Endothelial cell of umbilical vein (primary cell): Measurements from ENCODE around the gene CHSY1. TPM values are rescaled to one million over a fixed set of nuclear protein-coding genes. Genes with fewer than 3 reads are reported as not detected.

Experiments used
- BruUV-seq: library from RNA; stranded (reverse); fragments of 400-500 nt; replicated peaks from 2 replicates; lab custom pipeline; 2021; lab: Mats Ljungman, UMichigan
- CTCF ChIA-PET: fragments of 300-600, 350-600 bp; sonication (Branson Sonifier 250); formaldehyde crosslinking; loops from one replicate; lab custom pipeline; 2021; ENCODE audit warnings: antibody characterized with exemption, inconsistent platforms; lab: Charles Lee
- POLR2A ChIA-PET: fragments of 300-600, 350-600 bp; sonication (Branson Sonifier 250); formaldehyde crosslinking; loops from one replicate; lab custom pipeline; 2021; ENCODE audit warnings: antibody characterized with exemption, inconsistent platforms; lab: Charles Lee
- DNase-seq: peaks from one replicate; pipeline ENCODE4 v3.0.0-alpha.2; 2011; ENCODE audit warnings: low read depth, low spot score
- FAIRE-seq: peaks from 2 replicates; lab custom pipeline; 2011; peaks lifted over from hg19 to GRCh38; lab: Jason Lieb, UNC
- H2AFZ ChIP-seq: 2 replicates; pipeline ENCODE4 v1.6.0; 2012; ENCODE audit warnings: low read depth, low read length, control low read depth, inconsistent platforms
- H3K27ac ChIP-seq: 2 replicates; pipeline ENCODE4 v1.5.1; 2011; ENCODE audit warnings: low read depth, mild to moderate bottlenecking, control low read depth, low read length, moderate library complexity; ENCODE audit not compliant: insufficient read depth
- H3K27me3 ChIP-seq, 2 experiments: 2 replicates each; pipeline versions ENCODE4 v1.6.0 to v1.6.1; 2011; ENCODE audit warnings: low read length in 2 of 2, mixed read lengths in 1 of 2; ENCODE audit not compliant: control insufficient read depth in 2 of 2, insufficient read depth in 2 of 2
- H3K36me3 ChIP-seq, 2 experiments: 2 replicates in 1 of 2; 3 replicates in 1 of 2; pipeline ENCODE4 v1.5.1; 2011; ENCODE audit warnings: low read length in 2 of 2, mild to moderate bottlenecking in 1 of 2, moderate library complexity in 1 of 2; ENCODE audit not compliant: control insufficient read depth in 2 of 2, insufficient read depth in 2 of 2; ENCODE audit errors: extremely low read depth in 1 of 2
- H3K4me1 ChIP-seq: 3 replicates; pipeline ENCODE4 v1.5.1; 2011; ENCODE audit warnings: mild to moderate bottlenecking, low read length; ENCODE audit not compliant: control insufficient read depth, insufficient read depth; ENCODE audit errors: extremely low read depth
- H3K4me2 ChIP-seq: 2 replicates; pipeline ENCODE4 v1.6.1; 2011; ENCODE audit warnings: low read length, control low read depth, mixed read lengths; ENCODE audit not compliant: insufficient read depth
- H3K4me3 ChIP-seq, 3 experiments: fragments of 200-600 bp in 1 of 3; sonication (generic), shearing (Covaris generic) in 1 of 3; replicated peaks in 1 of 3; 2 replicates each; pipeline ENCODE4 v1.5.1; 2011 to 2016; ENCODE audit warnings: control low read depth in 3 of 3, low read length in 3 of 3, mild to moderate bottlenecking in 2 of 3, inconsistent platforms in 1 of 3, low read depth in 1 of 3, moderate library complexity in 1 of 3; ENCODE audit not compliant: insufficient read depth in 1 of 3
- H3K79me2 ChIP-seq: 2 replicates; pipeline ENCODE4 v1.6.0; 2012; ENCODE audit warnings: low read length, inconsistent platforms; ENCODE audit not compliant: control insufficient read depth, insufficient read depth
- H3K9ac ChIP-seq: replicated peaks from 2 replicates; pipeline ENCODE3; 2011; ENCODE audit warnings: low read length, control low read depth; ENCODE audit not compliant: insufficient read depth; ENCODE audit errors: extremely low read depth
- H3K9me1 ChIP-seq: replicated peaks from 3 replicates; pipeline ENCODE4 v1.6.0; 2011; ENCODE audit warnings: mild to moderate bottlenecking, low read length; ENCODE audit not compliant: control insufficient read depth, insufficient read depth; ENCODE audit errors: extremely low read depth
- H3K9me3 ChIP-seq: replicated peaks from 2 replicates; pipeline ENCODE4 v1.5.1; 2012; ENCODE audit warnings: low read length, inconsistent platforms; ENCODE audit not compliant: control insufficient read depth, insufficient read depth
- H4K20me1 ChIP-seq: replicated peaks from 2 replicates; pipeline ENCODE3; 2011; ENCODE audit warnings: mild to moderate bottlenecking, low read length; ENCODE audit not compliant: control insufficient read depth, insufficient read depth; ENCODE audit errors: extremely low read depth
- EZH2 ChIP-seq: IDR thresholded peaks from 2 replicates; pipeline ENCODE4 v1.6.1; 2012; ENCODE audit warnings: borderline replicate concordance, low read depth, mild to moderate bottlenecking, moderate library complexity, low read length, inconsistent platforms; ENCODE audit not compliant: severe bottlenecking
- FOS ChIP-seq: IDR thresholded peaks from 2 replicates; pipeline ENCODE4 v1.6.1; 2011; ENCODE audit warnings: mild to moderate bottlenecking, low read length, moderate library complexity, borderline replicate concordance; ENCODE audit not compliant: insufficient read depth
- GATA2 ChIP-seq: IDR thresholded peaks from 2 replicates; pipeline ENCODE4 v1.7.0; 2011; ENCODE audit warnings: low read depth, mild to moderate bottlenecking, moderate library complexity, mixed read lengths, low read length; ENCODE audit not compliant: insufficient read length, insufficient read depth
- JUN ChIP-seq: IDR thresholded peaks from 2 replicates; pipeline ENCODE4 v1.6.1; 2011; ENCODE audit warnings: borderline replicate concordance, low read depth; ENCODE audit not compliant: insufficient read length, insufficient read depth
- MAX ChIP-seq: IDR thresholded peaks from 2 replicates; pipeline ENCODE4 v1.6.1; 2011; ENCODE audit not compliant: insufficient read depth, insufficient read length
- MYC ChIP-seq: IDR thresholded peaks from one replicate; pipeline ENCODE4 v1.6.1; 2011; ENCODE audit warnings: mild to moderate bottlenecking, low read depth, low read length
- POLR2A ChIP-seq: IDR thresholded peaks from 2 replicates; pipeline ENCODE4 v1.6.1; 2012; ENCODE audit warnings: low read depth, mild to moderate bottlenecking, control low read depth, low read length
- POLR2AphosphoS5 ChIP-seq: IDR thresholded peaks from 2 replicates; pipeline ENCODE4 v1.6.1; 2012; ENCODE audit warnings: low read depth, mild to moderate bottlenecking, control low read depth, low read length, moderate library complexity; ENCODE audit not compliant: insufficient read depth
- dilution Hi-C: fragments of 300-500 bp; cut with MboI; formaldehyde crosslinking; loops from one replicate; pipeline ENCODE4 v1.15.0; 2019; ENCODE audit warnings: low sequenced_read_pairs; ENCODE audit not compliant: extremely low pct_ligation_motif_present
- intact Hi-C: fragments of 100-400 bp; cut with micrococcal nuclease; formaldehyde crosslinking; loops from one replicate; pipeline ENCODE4 v1.10.0; 2022
- polyA plus RNA-seq, 4 experiments: library from polyadenylated mRNA; depleted of rRNA in 3 of 4; stranded (reverse) in 3 of 4; unstranded in 1 of 4; fragments of >200 nt; gene quantifications; 2 replicates each; pipeline versions ENCODE4 v1.2.1 to v1.2.3, GENCODE V29; 2011 to 2012; ENCODE audit warnings: missing spikeins in 1 of 4
- total RNA-seq: library from RNA; stranded (reverse); gene quantifications from 2 replicates; pipeline ENCODE4 v1.2.3, GENCODE V29; 2021
- TF ChIP-seq, protein P1 (sequence below), 2 donors: IDR thresholded peaks; 1 replicate in 1 of 2; 2 replicates in 1 of 2; pipeline ENCODE4 v1.5.1; 2011; ENCODE audit warnings: low read length in 2 of 2, mild to moderate bottlenecking in 2 of 2, moderate library complexity in 2 of 2, control low read depth in 1 of 2, inconsistent platforms in 1 of 2, low read depth in 1 of 2; ENCODE audit not compliant: insufficient read depth in 1 of 2; ENCODE audit errors: extremely low read depth in 1 of 2

The CHSY1 gene
- total and polyA plus RNA-seq, 2 donors (not counting 3 experiments of a cell fraction or from before 2014, with no cell fraction given): 23.7 to 50.8 TPM

- no peaks in the 10 kb centered on the region for H3K9me1 ChIP-seq
- no peaks in the 10 kb centered on the region for H4K20me1 ChIP-seq
- TF ChIP-seq POLR2A (no peak), MAX (no peak), GATA2 (no peak)
- H3K36me3 ChIP-seq: no peaks in the 10 kb centered on the region
- FAIRE-seq (no peak), DNase-seq (no peak)
- no peaks in the 10 kb centered on the region for H3K27me3 ChIP-seq
- no peak overlapping the region for H3K27ac ChIP-seq
- H3K4me1 ChIP-seq: no peaks in the 10 kb centered on the region
- H3K4me3 ChIP-seq: no peak overlapping the region
- ChIA-PET POLR2A (no interaction called here), CTCF (no interaction called here)
- H3K79me2 ChIP-seq: no peaks in the 10 kb centered on the region
- dilution Hi-C loops: no loop called here
- intact Hi-C loops: no loop called here
- no peak overlapping the region for H3K4me2 ChIP-seq
- BruUV-seq: no TSS peak
- H3K9me3 ChIP-seq: no peaks in the 10 kb centered on the region
- no peak overlapping the region for H2AFZ ChIP-seq
- H3K9ac ChIP-seq: no peak overlapping the region
Observed at GRCh38 chr15:101138913-101139880, 112.7 kb downstream of the CHSY1 start.

DNA sequence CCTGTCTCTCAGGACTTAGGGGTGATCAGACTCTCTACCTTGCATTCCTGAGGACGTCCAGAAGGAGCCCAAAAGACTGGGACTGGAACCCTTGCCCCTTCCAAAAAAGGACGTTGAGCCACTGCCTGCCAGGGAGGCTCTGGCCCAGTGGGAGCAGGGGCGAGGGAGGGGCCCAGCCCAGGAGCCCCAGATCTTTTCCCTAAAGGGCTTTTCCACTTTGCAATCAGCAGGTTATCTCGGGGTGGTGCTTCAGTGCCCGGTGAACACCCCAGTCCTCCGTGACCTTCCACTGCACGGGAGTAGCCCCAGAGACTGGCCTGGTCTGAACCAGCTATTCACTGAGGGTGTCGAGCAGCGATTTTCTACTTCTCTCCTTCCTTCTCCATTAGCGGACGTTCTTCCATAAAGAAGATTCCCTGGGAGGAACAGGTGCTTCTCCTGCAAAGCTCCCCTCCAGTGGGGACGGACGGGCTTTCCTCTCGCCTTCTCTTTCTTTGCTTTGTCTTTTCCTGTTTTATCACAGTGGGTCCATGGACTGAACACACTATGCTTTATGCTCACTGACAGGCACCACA, 113.7 kb downstream of the CHSY1 start:
- H3K4me1 ChIP-seq: no peaks in the 10 kb centered on the region
- no peaks in the 10 kb centered on the region for H3K36me3 ChIP-seq
- FAIRE-seq (no peak), DNase-seq (no peak)
- H3K4me3 ChIP-seq: no peak overlapping the region
- ChIA-PET POLR2A (no interaction called here), CTCF (no interaction called here)
- no peaks in the 10 kb centered on the region for H3K9me3 ChIP-seq
- no peaks in the 10 kb centered on the region for H3K79me2 ChIP-seq
- H3K4me2 ChIP-seq: no peak overlapping the region
- BruUV-seq: no TSS peak
- H2AFZ ChIP-seq: no peak overlapping the region
- intact Hi-C loops: no loop called here
- dilution Hi-C loops: no loop called here
- H3K27me3 ChIP-seq: no peaks in the 10 kb centered on the region
- no peaks in the 10 kb centered on the region for H3K9me1 ChIP-seq
- no peaks in the 10 kb centered on the region for H4K20me1 ChIP-seq
- H3K27ac ChIP-seq: no peak overlapping the region
- H3K9ac ChIP-seq: no peak overlapping the region
- no peak for TF ChIP-seq POLR2A
- no peak for TF ChIP-seq JUN
- no peak for TF ChIP-seq MYC
- no peak for TF ChIP-seq MAX
- no peak for TF ChIP-seq POLR2AphosphoS5
- TF ChIP-seq EZH2: no peak
- TF ChIP-seq FOS: no peak
- no peak for TF ChIP-seq GATA2
- TF ChIP-seq, protein P1, sequence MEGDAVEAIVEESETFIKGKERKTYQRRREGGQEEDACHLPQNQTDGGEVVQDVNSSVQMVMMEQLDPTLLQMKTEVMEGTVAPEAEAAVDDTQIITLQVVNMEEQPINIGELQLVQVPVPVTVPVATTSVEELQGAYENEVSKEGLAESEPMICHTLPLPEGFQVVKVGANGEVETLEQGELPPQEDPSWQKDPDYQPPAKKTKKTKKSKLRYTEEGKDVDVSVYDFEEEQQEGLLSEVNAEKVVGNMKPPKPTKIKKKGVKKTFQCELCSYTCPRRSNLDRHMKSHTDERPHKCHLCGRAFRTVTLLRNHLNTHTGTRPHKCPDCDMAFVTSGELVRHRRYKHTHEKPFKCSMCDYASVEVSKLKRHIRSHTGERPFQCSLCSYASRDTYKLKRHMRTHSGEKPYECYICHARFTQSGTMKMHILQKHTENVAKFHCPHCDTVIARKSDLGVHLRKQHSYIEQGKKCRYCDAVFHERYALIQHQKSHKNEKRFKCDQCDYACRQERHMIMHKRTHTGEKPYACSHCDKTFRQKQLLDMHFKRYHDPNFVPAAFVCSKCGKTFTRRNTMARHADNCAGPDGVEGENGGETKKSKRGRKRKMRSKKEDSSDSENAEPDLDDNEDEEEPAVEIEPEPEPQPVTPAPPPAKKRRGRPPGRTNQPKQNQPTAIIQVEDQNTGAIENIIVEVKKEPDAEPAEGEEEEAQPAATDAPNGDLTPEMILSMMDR (IDR thresholded peaks at IDR 0.05; ENCODE audit: extremely low read depth in 1 of 2, insufficient read depth in 1 of 2, low read depth in 1 of 2, low read length in 2 of 2): no peak
